GM12878 (cell line): ENCODE data around the gene ACTL6B. TPM values are rescaled to one million over a fixed set of nuclear protein-coding genes. Genes with fewer than 3 reads are reported as not detected.

Source experiments
- ATAC-seq: fragments of 200-7000 bp; cut with Tn5 transposase; 3 replicates; pipeline ENCODE4 v1.9.1; 2020; ENCODE audit warnings: mild to moderate bottlenecking, moderate library complexity
- BruUV-seq: library from RNA; stranded (reverse); fragments of 400-500 nt; replicated peaks from 2 replicates; lab custom pipeline; 2021; lab: Mats Ljungman, UMichigan
- CTCF ChIA-PET: fragments of 300-600 bp; sonication (Branson Sonifier 250); formaldehyde crosslinking; extraction: SDS; loops from one replicate; lab custom pipeline; 2021; ENCODE audit warnings: inconsistent platforms; lab: Yijun Ruan, JAX
- POLR2A ChIA-PET: fragments of 350-600 bp; formaldehyde crosslinking; extraction: SDS; loops from one replicate; lab custom pipeline; 2021; ENCODE audit warnings: inconsistent platforms; lab: Charles Lee
- RAD21 ChIA-PET: fragments of 300-600 bp; sonication (Branson Sonifier 250); formaldehyde crosslinking; loops from one replicate; lab custom pipeline; 2023; ENCODE audit warnings: antibody characterized with exemption; ENCODE audit not compliant: unreplicated experiment; lab: Charles Lee
- SMC1A ChIA-PET: fragments of 300-600 bp; sonication (Branson Sonifier 250); formaldehyde crosslinking; loops from one replicate; lab custom pipeline; 2023; ENCODE audit not compliant: unreplicated experiment, uncharacterized antibody; lab: Charles Lee
- DNase-seq: peaks from one replicate; pipeline ENCODE4 v3.0.0-alpha.2; 2011; ENCODE audit warnings: low read depth, low spot score
- FAIRE-seq: peaks from 3 replicates; lab custom pipeline; 2011; peaks lifted over from hg19 to GRCh38; lab: Jason Lieb, UNC
- H2AFZ ChIP-seq: 2 replicates; pipeline ENCODE4 v1.6.0; 2011; ENCODE audit warnings: low read depth, low read length, control low read depth; ENCODE audit not compliant: control insufficient read depth
- H3K27ac ChIP-seq: 2 replicates; pipeline ENCODE4 v1.5.1; 2011; ENCODE audit warnings: control low read depth; ENCODE audit not compliant: control insufficient read depth, insufficient read depth
- H3K27me3 ChIP-seq, 2 experiments: replicated peaks in 1 of 2; 2 replicates each; pipeline versions ENCODE4 v1.6.0 to v1.6.1; 2011; ENCODE audit warnings: low read length in 1 of 2; ENCODE audit not compliant: control insufficient read depth in 2 of 2, insufficient read depth in 2 of 2
- H3K36me3 ChIP-seq, 2 experiments: 2 replicates each; pipeline ENCODE4 v1.5.1; 2011; ENCODE audit warnings: low read length in 1 of 2; ENCODE audit not compliant: control insufficient read depth in 2 of 2, insufficient read depth in 2 of 2
- H3K4me1 ChIP-seq: 2 replicates; pipeline ENCODE4 v1.6.1; 2011; ENCODE audit warnings: mild to moderate bottlenecking, low read length, moderate library complexity, mixed read lengths; ENCODE audit not compliant: control insufficient read depth, insufficient read depth
- H3K4me2 ChIP-seq: 2 replicates; pipeline ENCODE4 v1.6.0; 2011; ENCODE audit warnings: control low read depth; ENCODE audit not compliant: control insufficient read depth, insufficient read depth
- H3K4me3 ChIP-seq: fragments of 200-600 bp; sonication (generic); 2 replicates; pipeline ENCODE4 v1.5.1; 2016
- H3K79me2 ChIP-seq: 2 replicates; pipeline ENCODE4 v1.6.0; 2011; ENCODE audit warnings: low read length; ENCODE audit not compliant: control insufficient read depth, insufficient read depth
- H3K9ac ChIP-seq: 2 replicates; pipeline ENCODE4 v1.8.0; 2011; ENCODE audit warnings: low read length, control low read depth, mixed read lengths; ENCODE audit not compliant: control insufficient read depth, insufficient read depth
- H3K9me3 ChIP-seq: replicated peaks from 3 replicates; pipeline ENCODE4 v1.5.1; 2011; ENCODE audit warnings: mild to moderate bottlenecking, low read length; ENCODE audit not compliant: control insufficient read depth, insufficient read depth
- H4K20me1 ChIP-seq: 2 replicates; pipeline ENCODE4 v1.6.0; 2011; ENCODE audit not compliant: control insufficient read depth, insufficient read depth
- RAD51 ChIP-seq: fragments of 450-650 bp; IDR thresholded peaks from 2 replicates; pipeline ENCODE4 v1.6.1; 2016; ENCODE audit warnings: moderate library complexity, mild to moderate bottlenecking, inconsistent platforms
- REST ChIP-seq: IDR thresholded peaks from 2 replicates; pipeline ENCODE4 v1.6.1; 2012; ENCODE audit warnings: mild to moderate bottlenecking, low read depth, low read length
- YBX1 ChIP-seq: fragments of 450-650 bp; IDR thresholded peaks from 2 replicates; pipeline ENCODE4 v1.6.1; 2016; ENCODE audit warnings: antibody characterized with exemption
- ZNF24 ChIP-seq: fragments of 450-650 bp; IDR thresholded peaks from 2 replicates; pipeline ENCODE4 v1.6.1; 2017; ENCODE audit warnings: antibody characterized with exemption, mild to moderate bottlenecking
- WGBS: methylation state at CpG from one replicate; pipeline ENCODE4 v1.1.6; 2016; ENCODE audit warnings: low lambda C conversion rate; ENCODE audit not compliant: insufficient replicate concordance, insufficient coverage; ENCODE audit errors: missing lambda C conversion rate; 5-methylcytosine and 5-hydroxymethylcytosine counted together
- in situ Hi-C: fragments of 300-500 bp; cut with MboI; formaldehyde crosslinking; loops from 9 replicates; pipeline ENCODE4 v1.14.3; 2018; ENCODE audit warnings: mixed read lengths
- intact Hi-C: fragments of 100-400 bp; cut with micrococcal nuclease; formaldehyde crosslinking; loops from one replicate; pipeline ENCODE4 v1.14.2; 2022; ENCODE audit not compliant: unreplicated experiment
- polyA plus RNA-seq, 11 experiments: library from polyadenylated mRNA; depleted of rRNA in 4 of 11; unstranded in 6 of 11; stranded (reverse) in 5 of 11; fragments of >200 nt; fragmentation: Nextera tagmentation in 4 of 11; fragmentation: Illumina TruSeq in 1 of 11; extraction: Ambion mirVana in 4 of 11; extraction: Trizol in 1 of 11; gene quantifications; 1 replicate in 1 of 11; 2 replicates in 10 of 11; pipeline versions ENCODE4 v1.2.1 to v1.2.3, GENCODE V29; 2011 to 2016; ENCODE audit warnings: inconsistent platforms in 2 of 11, missing spikeins in 2 of 11, low read depth in 1 of 11
- total RNA-seq, 4 experiments: library from RNA; depleted of rRNA in 3 of 4; stranded (reverse); fragments of >200 nt in 3 of 4; fragmentation: Illumina TruSeq in 1 of 4; extraction: Trizol in 1 of 4; gene quantifications; 2 replicates each; pipeline versions ENCODE4 v1.2.1 to v1.2.3, GENCODE V29; 2013 to 2021

Gene ACTL6B
- total and polyA plus RNA-seq, 10 of the 15 experiments (the other 5 are each of a cell fraction or from before 2014, with no cell fraction given), result not detected

GRCh38 chr7:100686201-100686821 is 30.1 kb upstream of the ACTL6B start:
- Histone ChIP-seq H3K4me3 (no peak overlapping the region), H3K36me3 (peaks cover 0 to 43% of the 10 kb centered on the region in 2 experiments; a peak in 3 of 4 replicates), H2AFZ (no peak overlapping the region), H3K27ac (no peak overlapping the region), H3K79me2 (peaks cover 27% of the 10 kb centered on the region), H3K9me3 (no peaks in the 10 kb centered on the region), H3K4me1 (peaks cover 16% of the 10 kb centered on the region), H3K9ac (no peak overlapping the region), H4K20me1 (no peaks in the 10 kb centered on the region), H3K4me2 (no peak overlapping the region), H3K27me3 (no peaks in the 10 kb centered on the region)
- FAIRE-seq (no peak), DNase-seq (no peak), ATAC-seq (no peak)
- in situ Hi-C loops (loop anchor here (25.0 kb wide), 1 partner anchor 224 kb away; the partner anchor contains the start of gene SPACDR), intact Hi-C loops (no loop called here)
- POLR2A ChIA-PET, result interaction anchor here (0.7 kb wide), 1 partner anchor 36 kb away, joined by 5 read pairs; no protein-coding TSS in a partner anchor
- RAD21 ChIA-PET, result no interaction called here
- SMC1A ChIA-PET, result no interaction called here
- CTCF ChIA-PET, result no interaction called here
- no TSS peak for BruUV-seq
- 99% methylated on average over 30 of the region's 33 CpGs for WGBS
- TF ChIP-seq RAD51, result no peak
- no peak for TF ChIP-seq ZNF24
- no peak for TF ChIP-seq YBX1
- no peak for TF ChIP-seq REST
- TF ChIP-seq, all 136 proteins: peak for 0
